Astrocyte (in vitro differentiated cells and primary cell): ENCODE measurements around the gene DLL4. TPM values are rescaled to one million over a fixed set of nuclear protein-coding genes. Genes with fewer than 3 reads are reported as not detected.

Experiments used
- DNase-seq: peaks from one replicate; pipeline ENCODE4 v3.0.0-alpha.2; 2010; ENCODE audit warnings: low read depth
- FAIRE-seq: peaks from 2 replicates; lab custom pipeline; 2011; peaks lifted over from hg19 to GRCh38; lab: Jason Lieb, UNC
- H2AFZ ChIP-seq: 2 replicates; pipeline ENCODE4 v1.6.0; 2012; ENCODE audit warnings: low read depth, low read length, inconsistent platforms
- H3K27ac ChIP-seq: 2 replicates; pipeline ENCODE4 v1.5.1; 2011; ENCODE audit warnings: low read depth, low read length, inconsistent platforms
- H3K27me3 ChIP-seq: 2 replicates; pipeline ENCODE4 v1.6.0; 2011; ENCODE audit warnings: low read length, inconsistent platforms; ENCODE audit not compliant: insufficient read depth
- H3K36me3 ChIP-seq: 2 replicates; pipeline ENCODE4 v1.5.1; 2011; ENCODE audit warnings: low read length, inconsistent platforms; ENCODE audit not compliant: insufficient read depth
- H3K4me1 ChIP-seq: 2 replicates; pipeline ENCODE4 v1.5.1; 2011; ENCODE audit warnings: low read length, inconsistent platforms; ENCODE audit not compliant: insufficient read depth
- H3K4me2 ChIP-seq: 2 replicates; pipeline ENCODE4 v1.6.0; 2012; ENCODE audit warnings: low read length, inconsistent platforms
- H3K4me3 ChIP-seq: 2 replicates; pipeline ENCODE4 v1.5.1; 2011; ENCODE audit warnings: low read depth, mild to moderate bottlenecking, low read length, inconsistent platforms; ENCODE audit not compliant: insufficient read depth
- H3K79me2 ChIP-seq: 2 replicates; pipeline ENCODE4 v1.6.0; 2012; ENCODE audit warnings: mild to moderate bottlenecking, low read length, inconsistent platforms; ENCODE audit not compliant: insufficient read depth
- H3K9ac ChIP-seq: 2 replicates; pipeline ENCODE4 v1.6.0; 2012; ENCODE audit warnings: mild to moderate bottlenecking, low read length, inconsistent platforms
- H3K9me3 ChIP-seq: 2 replicates; pipeline ENCODE4 v1.5.1; 2012; ENCODE audit warnings: low read depth, mild to moderate bottlenecking, low read length, inconsistent platforms; ENCODE audit not compliant: insufficient read depth
- H4K20me1 ChIP-seq: 2 replicates; pipeline ENCODE4 v1.6.0; 2012; ENCODE audit warnings: low read length, inconsistent platforms; ENCODE audit not compliant: insufficient read depth
- H3K27ac Mint-ChIP-seq: one replicate; pipeline ENCODE4 v1.8.0; 2021; ENCODE audit warnings: mild to moderate bottlenecking, mixed read lengths; ENCODE audit not compliant: unreplicated experiment
- H3K27me3 Mint-ChIP-seq: one replicate; pipeline ENCODE4 v1.8.0; 2021; ENCODE audit warnings: low read depth, mixed read lengths; ENCODE audit not compliant: unreplicated experiment
- H3K36me3 Mint-ChIP-seq: one replicate; pipeline ENCODE4 v1.8.0; 2021; ENCODE audit warnings: low read depth, mixed read lengths; ENCODE audit not compliant: unreplicated experiment
- H3K4me1 Mint-ChIP-seq: one replicate; pipeline ENCODE4 v1.8.0; 2021; ENCODE audit warnings: low read depth, mixed read lengths; ENCODE audit not compliant: unreplicated experiment
- H3K4me3 Mint-ChIP-seq: one replicate; pipeline ENCODE4 v1.8.0; 2021; ENCODE audit warnings: mild to moderate bottlenecking, moderate library complexity, mixed read lengths; ENCODE audit not compliant: unreplicated experiment
- H3K9me3 Mint-ChIP-seq: one replicate; pipeline ENCODE4 v1.8.0; 2021; ENCODE audit warnings: mild to moderate bottlenecking, mixed read lengths; ENCODE audit not compliant: unreplicated experiment
- CTCF ChIP-seq: IDR thresholded peaks from 2 replicates; pipeline ENCODE4 v1.5.1; 2011; ENCODE audit warnings: low read depth, mild to moderate bottlenecking, inconsistent platforms, low read length, moderate library complexity; ENCODE audit not compliant: insufficient read depth
- EZH2 ChIP-seq: IDR thresholded peaks from 2 replicates; pipeline ENCODE4 v1.6.1; 2012; ENCODE audit warnings: mild to moderate bottlenecking, low read length, inconsistent platforms; ENCODE audit not compliant: insufficient read depth
- total RNA-seq: library from RNA; stranded (reverse); gene quantifications from 2 replicates; pipeline ENCODE4 v1.2.1, GENCODE V29; 2021

DLL4 gene
- total RNA-seq, 1 donor from 2014 or later = 0.09 TPM

DNA sequence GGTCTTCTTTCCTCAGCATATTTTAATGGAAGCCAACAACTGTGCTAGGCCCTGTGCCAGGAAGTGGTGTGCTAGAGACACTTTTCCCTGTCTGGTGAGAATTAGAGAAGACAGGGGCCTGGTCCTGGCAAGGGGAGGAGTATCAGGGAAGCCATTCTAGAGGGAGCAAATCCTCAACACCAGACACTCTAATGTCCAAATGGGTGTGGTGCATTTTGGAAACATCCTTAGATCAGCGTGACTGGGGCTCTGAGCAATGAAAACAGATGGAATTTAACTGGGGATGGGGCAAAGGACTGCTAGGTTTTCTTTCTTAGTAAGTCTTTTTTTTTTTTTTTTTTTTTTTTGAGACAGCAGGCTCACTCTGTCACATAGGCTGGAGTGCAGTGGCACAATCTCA is 42.6 kb upstream of the DLL4 start:
- no peak overlapping the region for H3K27ac ChIP-seq
- Mint-ChIP-seq H3K9me3 (no peaks in the 10 kb centered on the region), H3K4me1 (no peaks in the 10 kb centered on the region), H3K27me3 (no peaks in the 10 kb centered on the region), H3K27ac (no peak overlapping the region), H3K4me3 (no peak overlapping the region), H3K36me3 (no peaks in the 10 kb centered on the region)
- H3K4me1 ChIP-seq = no peaks in the 10 kb centered on the region
- DNase-seq (no peak), FAIRE-seq (no peak)
- H3K4me3 ChIP-seq = no peak overlapping the region
- no peaks in the 10 kb centered on the region for H3K79me2 ChIP-seq
- H4K20me1 ChIP-seq = no peaks in the 10 kb centered on the region
- no peak overlapping the region for H3K9ac ChIP-seq
- no peak overlapping the region for H2AFZ ChIP-seq
- H3K27me3 ChIP-seq = no peaks in the 10 kb centered on the region
- H3K36me3 ChIP-seq = no peaks in the 10 kb centered on the region
- no peaks in the 10 kb centered on the region for H3K9me3 ChIP-seq
- no peak overlapping the region for H3K4me2 ChIP-seq
- TF ChIP-seq CTCF = no peak
- no peak for TF ChIP-seq EZH2

- Histone ChIP-seq H3K4me1 (peaks cover 5% of the 10 kb centered on the region), H2AFZ (no peak overlapping the region), H4K20me1 (no peaks in the 10 kb centered on the region), H3K4me3 (no peak overlapping the region), H3K9me3 (no peaks in the 10 kb centered on the region), H3K9ac (no peak overlapping the region), H3K4me2 (no peak overlapping the region), H3K27me3 (no peaks in the 10 kb centered on the region), H3K79me2 (no peaks in the 10 kb centered on the region), H3K36me3 (no peaks in the 10 kb centered on the region), H3K27ac (no peak overlapping the region)
- Mint-ChIP-seq H3K4me1 (no peaks in the 10 kb centered on the region), H3K36me3 (no peaks in the 10 kb centered on the region), H3K4me3 (no peak overlapping the region), H3K9me3 (no peaks in the 10 kb centered on the region), H3K27me3 (peaks cover 9% of the 10 kb centered on the region), H3K27ac (no peak overlapping the region)
- TF ChIP-seq CTCF (no peak), EZH2 (no peak)
- no peak for FAIRE-seq
- no peak for DNase-seq
These were observed 40.0 kb upstream of the DLL4 start for GRCh38 chr15:40889112-40889511.

GRCh38 chr15:40891138-40891537 is 38.0 kb upstream of the DLL4 start:
- Histone ChIP-seq H3K4me1 (peaks cover 14% of the 10 kb centered on the region), H3K27me3 (no peaks in the 10 kb centered on the region), H4K20me1 (peaks cover 12% of the 10 kb centered on the region), H3K36me3 (peaks cover 3% of the 10 kb centered on the region), H2AFZ (no peak overlapping the region), H3K79me2 (peaks cover 19% of the 10 kb centered on the region), H3K4me2 (no peak overlapping the region), H3K27ac (no peak overlapping the region), H3K9me3 (no peaks in the 10 kb centered on the region), H3K4me3 (no peak overlapping the region), H3K9ac (no peak overlapping the region)
- peaks cover 9% of the 10 kb centered on the region for H3K4me1 Mint-ChIP-seq
- TF ChIP-seq EZH2 (no peak), CTCF (no peak)
- no peaks in the 10 kb centered on the region for H3K9me3 Mint-ChIP-seq
- FAIRE-seq (no peak), DNase-seq (no peak)
- no peak overlapping the region for H3K27ac Mint-ChIP-seq
- peaks cover 9% of the 10 kb centered on the region for H3K27me3 Mint-ChIP-seq
- no peaks in the 10 kb centered on the region for H3K36me3 Mint-ChIP-seq
- no peak overlapping the region for H3K4me3 Mint-ChIP-seq
